Esophagus squamous epithelium (tissue), 5 donors: ENCODE results near the gene NMRK2. TPM values are rescaled to one million over a fixed set of nuclear protein-coding genes. Genes with fewer than 3 reads are reported as not detected.

ENCODE experiments used
- DNase-seq: peaks from one replicate; lab custom pipeline; 2025; lab: John Stamatoyannopoulos, UW
- H3K27ac ChIP-seq, 4 donors: fragments of 200-600 bp; sonication (generic); one replicate each; pipeline ENCODE4 v1.5.1; 2016 to 2019; ENCODE audit warnings: mild to moderate bottlenecking in 1 of 4
- H3K27me3 ChIP-seq, 4 donors: fragments of 200-600 bp; sonication (generic); 1 replicate in 3 of 4; 2 replicates in 1 of 4; pipeline versions ENCODE4 v1.5.1 to v1.6.0; 2017 to 2021; ENCODE audit warnings: antibody characterized with exemption in 1 of 4
- H3K36me3 ChIP-seq, 3 donors: fragments of 200-600 bp; sonication (generic); one replicate each; pipeline ENCODE4 v1.5.1; 2016 to 2019
- H3K4me1 ChIP-seq, 3 donors: fragments of 200-600 bp; sonication (generic); one replicate each; pipeline ENCODE4 v1.5.1; 2017 to 2019
- H3K4me3 ChIP-seq, 4 donors: fragments of 200-600 bp; sonication (generic); 1 replicate in 3 of 4; 2 replicates in 1 of 4; pipeline ENCODE4 v1.5.1; 2016 to 2019; ENCODE audit warnings: mild to moderate bottlenecking in 2 of 4, moderate library complexity in 1 of 4
- H3K9me3 ChIP-seq, 3 donors: fragments of 200-600 bp; sonication (generic); one replicate each; pipeline ENCODE4 v1.5.1; 2016 to 2019
- CTCF ChIP-seq, 6 experiments: fragments of 450-650 bp in 4 of 6; fragments of 200-600 bp in 2 of 6; sonication (generic) in 2 of 6; IDR thresholded peaks; one replicate each; pipeline ENCODE4 v1.5.1; 2016 to 2019; ENCODE audit warnings: antibody characterized with exemption in 6 of 6, mild to moderate bottlenecking in 4 of 6, moderate library complexity in 4 of 6
- POLR2A ChIP-seq, 4 donors: fragments of 450-650 bp; IDR thresholded peaks; one replicate each; pipeline ENCODE4 v1.6.1; 2017; ENCODE audit warnings: antibody characterized with exemption in 4 of 4, mild to moderate bottlenecking in 4 of 4, moderate library complexity in 3 of 4
- WGBS, 2 donors: methylation state at CpG; one replicate each; pipeline ENCODE4 v1.1.5; 2018; 5-methylcytosine and 5-hydroxymethylcytosine counted together
- intact Hi-C: fragments of 100-400 bp; cut with DNase I; formaldehyde crosslinking; loops from one replicate; pipeline ENCODE4 v1.15.0; 2022
- total RNA-seq, 4 donors: library from RNA; depleted of rRNA; stranded (reverse); fragments of >200 nt; gene quantifications; one replicate each; pipeline ENCODE4 v1.1.0, GENCODE V29; 2016
- donor health status: DM: yes; HTN: yes; CAD: no.

NMRK2 gene
- total RNA-seq, 4 donors from 2014 or later = not detected

GRCh38 chr19:3981736-3982681 is 49.1 kb downstream of the NMRK2 start:
- H3K9me3 ChIP-seq = no peaks in the 10 kb centered on the region
- H3K4me3 ChIP-seq = peak overlapping the region in 1 of 4 donors; percentile 89
- 76 to 84% methylated on average over 11 to 18 of the region's 39 CpGs for whole genome bisulfite sequencing, 2 donors
- DNase-seq = no peak
- intact Hi-C loops = loop anchor here (10.0 kb wide), 1 partner anchor 153 kb away; no protein-coding TSS in a partner anchor
- peak overlapping the region in 2 of 4 donors; percentile 28 to 96 for H3K27ac ChIP-seq
- peaks cover 33 to 90% (median 36%) of the 10 kb centered on the region in 3 donors for H3K4me1 ChIP-seq
- TF ChIP-seq POLR2A (IDR thresholded peaks at IDR 0.05) (no peak), CTCF (IDR thresholded peaks at IDR 0.05) (no peak)
- H3K36me3 ChIP-seq = peaks cover 67 to 75% (median 74%) of the 10 kb centered on the region in 3 donors
- H3K27me3 ChIP-seq = no peaks in the 10 kb centered on the region

- WGBS, 2 donors = 76 to 80% methylated on average over 8 to 13 of the region's 40 CpGs
- H3K4me3 ChIP-seq = peak overlapping the region; percentile 73 to 89 (median 87)
These were observed 50.1 kb downstream of the NMRK2 start for GRCh38 chr19:3982701-3983541.

GRCh38 chr19:3983542-3983914 is 50.7 kb downstream of the NMRK2 start:
- peaks cover 51 to 60% (median 59%) of the 10 kb centered on the region in 3 donors for H3K36me3 ChIP-seq
- intact Hi-C loops = loop anchor here (10.0 kb wide), 1 partner anchor 151 kb away; no protein-coding TSS in a partner anchor
- no peaks in the 10 kb centered on the region for H3K9me3 ChIP-seq
- peak overlapping the region; percentile 92 to 97 (median 96) for H3K27ac ChIP-seq
- WGBS, 2 donors = 52 to 70% methylated on average over 4 to 5 of the region's 7 CpGs
- peak overlapping the region; percentile 73 to 89 (median 87) for H3K4me3 ChIP-seq
- H3K27me3 ChIP-seq = no peaks in the 10 kb centered on the region
- no peak for TF ChIP-seq POLR2A (IDR thresholded peaks at IDR 0.05)
- TF ChIP-seq CTCF (IDR thresholded peaks at IDR 0.05) = no peak
- DNase-seq = no peak
- H3K4me1 ChIP-seq = peaks cover 40 to 91% (median 43%) of the 10 kb centered on the region in 3 donors

More at GRCh38 chr19:3982701-3983541, 50.1 kb downstream of the NMRK2 start:
- Histone ChIP-seq H3K36me3 (peaks cover 57 to 66% (median 65%) of the 10 kb centered on the region in 3 donors), H3K9me3 (no peaks in the 10 kb centered on the region), H3K27ac (peak overlapping the region; percentile 28 to 96 (median 94)), H3K4me1 (peaks cover 40 to 90% (median 43%) of the 10 kb centered on the region in 3 donors), H3K27me3 (no peaks in the 10 kb centered on the region)
- no peak for DNase-seq
- intact Hi-C loops = loop anchor here (10.0 kb wide), 1 partner anchor 152 kb away; no protein-coding TSS in a partner anchor
- no peak for TF ChIP-seq POLR2A (IDR thresholded peaks at IDR 0.05)
- TF ChIP-seq CTCF (IDR thresholded peaks at IDR 0.05) = no peak

DNA sequence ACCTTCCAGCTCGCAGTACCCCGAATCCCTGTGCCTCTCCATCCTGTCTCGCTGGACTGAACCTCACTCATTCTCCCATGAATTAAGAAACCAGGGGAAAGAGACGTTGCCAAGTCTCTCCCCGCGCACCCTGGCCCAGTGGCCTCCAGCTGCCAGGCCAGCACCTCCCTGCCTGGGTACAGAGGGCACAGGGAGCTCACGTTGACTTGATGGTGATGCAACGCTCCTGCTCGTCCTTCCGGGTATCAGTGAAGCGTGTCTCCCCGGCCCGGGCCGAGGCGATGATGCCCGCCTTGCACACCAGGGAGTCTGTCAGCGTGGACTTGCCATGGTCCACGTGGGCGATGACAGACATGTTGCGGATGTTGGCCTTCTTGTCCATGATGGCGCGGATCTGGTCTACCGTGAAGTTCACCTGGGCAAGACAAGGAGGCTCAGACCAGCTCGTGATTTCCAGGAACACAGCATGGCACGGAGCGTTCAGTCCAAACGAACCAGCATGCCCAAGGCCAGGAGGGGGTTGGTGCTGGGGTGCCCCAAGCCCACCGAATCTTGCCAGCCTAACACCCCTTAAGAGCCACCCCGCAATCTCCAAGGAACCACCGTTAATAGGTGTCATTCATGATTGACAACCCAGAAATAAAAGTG is 51.2 kb downstream of the NMRK2 start:
- no peak for DNase-seq
- Histone ChIP-seq H3K27me3 (no peaks in the 10 kb centered on the region), H3K36me3 (peaks cover 48 to 58% (median 53%) of the 10 kb centered on the region in 3 donors), H3K9me3 (no peaks in the 10 kb centered on the region), H3K27ac (peak overlapping the region; percentile 92 to 97 (median 96)), H3K4me1 (peaks cover 40 to 88% (median 43%) of the 10 kb centered on the region in 3 donors), H3K4me3 (peak overlapping the region; percentile 73 to 89 (median 87))
- 31 to 65% methylated on average over 3 to 6 of the region's 30 CpGs for WGBS, 2 donors
- TF ChIP-seq CTCF (IDR thresholded peaks at IDR 0.05) (no peak), POLR2A (IDR thresholded peaks at IDR 0.05) (no peak)
- intact Hi-C loops = loop anchor here (10.0 kb wide), 1 partner anchor 151 kb away; no protein-coding TSS in a partner anchor
